CD14-positive monocyte (primary cell): ENCODE data around the gene SSTR4. TPM values are rescaled to one million over a fixed set of nuclear protein-coding genes. Genes with fewer than 3 reads are reported as not detected.

ENCODE experiments used
- DNase-seq, 3 donors: peaks; one replicate each; pipeline ENCODE4 v3.0.0-alpha.2; 2011 to 2022
- H2AFZ ChIP-seq: 2 replicates; pipeline ENCODE4 v1.6.0; 2012; ENCODE audit warnings: mild to moderate bottlenecking, low read depth, low read length, inconsistent platforms; ENCODE audit not compliant: insufficient read depth, poor library complexity, severe bottlenecking
- H3K27ac ChIP-seq, 2 donors: 1 replicate in 1 of 2; 2 replicates in 1 of 2; pipeline ENCODE4 v1.5.1; 2012 to 2013; ENCODE audit warnings: low read length in 2 of 2, control low read depth in 1 of 2, inconsistent platforms in 1 of 2, low read depth in 1 of 2, mild to moderate bottlenecking in 1 of 2
- H3K27me3 ChIP-seq, 2 donors: one replicate each; pipeline versions ENCODE4 v1.6.0 to v1.6.1; 2011 to 2013; ENCODE audit warnings: low read length in 2 of 2; ENCODE audit not compliant: control insufficient read depth in 2 of 2, insufficient read depth in 2 of 2
- H3K36me3 ChIP-seq, 2 donors: replicated peaks in 1 of 2; 1 replicate in 1 of 2; 2 replicates in 1 of 2; pipeline versions ENCODE4 v1.5.1 to v1.6.1; 2012 to 2013; ENCODE audit warnings: low read length in 2 of 2, control low read depth in 1 of 2, inconsistent platforms in 1 of 2, mild to moderate bottlenecking in 1 of 2; ENCODE audit not compliant: insufficient read depth in 2 of 2, control insufficient read depth in 1 of 2
- H3K4me1 ChIP-seq, 2 donors: 1 replicate in 1 of 2; 2 replicates in 1 of 2; pipeline versions ENCODE4 v1.5.1 to v1.6.1; 2012 to 2013; ENCODE audit warnings: low read length in 2 of 2, control low read depth in 1 of 2, inconsistent platforms in 1 of 2, mild to moderate bottlenecking in 1 of 2, moderate library complexity in 1 of 2; ENCODE audit not compliant: insufficient read depth in 2 of 2, control insufficient read depth in 1 of 2
- H3K4me2 ChIP-seq: replicated peaks from 2 replicates; pipeline ENCODE3; 2012; ENCODE audit warnings: low read length, moderate library complexity, mild to moderate bottlenecking; ENCODE audit not compliant: poor library complexity, severe bottlenecking; ENCODE audit errors: extremely low read depth
- H3K4me3 ChIP-seq, 3 experiments: fragments of 200-600 bp in 1 of 3; sonication (generic) in 1 of 3; replicated peaks in 1 of 3; 1 replicate in 2 of 3; 2 replicates in 1 of 3; pipeline ENCODE4 v1.5.1; 2011 to 2013; ENCODE audit warnings: low read length in 3 of 3, mild to moderate bottlenecking in 3 of 3, control low read depth in 2 of 3, low read depth in 2 of 3, inconsistent platforms in 1 of 3, moderate library complexity in 1 of 3
- H3K79me2 ChIP-seq: 2 replicates; pipeline ENCODE4 v1.6.0; 2012; ENCODE audit warnings: mild to moderate bottlenecking, control low read depth, inconsistent platforms, low read length, moderate library complexity; ENCODE audit not compliant: insufficient read depth
- H3K9ac ChIP-seq: 2 replicates; pipeline ENCODE4 v1.6.0; 2017; ENCODE audit warnings: low read length, mild to moderate bottlenecking; ENCODE audit not compliant: insufficient read depth, poor library complexity, severe bottlenecking
- H3K9me3 ChIP-seq, 2 donors: replicated peaks in 1 of 2; 1 replicate in 1 of 2; 2 replicates in 1 of 2; pipeline versions ENCODE4 v1.5.1 to v1.6.1; 2012 to 2013; ENCODE audit warnings: low read length in 2 of 2, control low read depth in 1 of 2; ENCODE audit not compliant: control insufficient read depth in 1 of 2, insufficient read depth in 1 of 2
- H4K20me1 ChIP-seq: 2 replicates; pipeline ENCODE4 v1.6.0; 2012; ENCODE audit warnings: mild to moderate bottlenecking, low read length, control low read depth, moderate library complexity; ENCODE audit not compliant: insufficient read depth
- H3K27ac Mint-ChIP-seq, 7 donors: one replicate each; pipeline ENCODE4 v1.8.0; 2020; ENCODE audit warnings: mild to moderate bottlenecking in 7 of 7, mixed read lengths in 7 of 7, moderate library complexity in 6 of 7, inconsistent platforms in 2 of 7
- H3K27me3 Mint-ChIP-seq, 3 donors: one replicate each; pipeline ENCODE4 v1.8.0; 2021 to 2022; ENCODE audit warnings: low read depth in 3 of 3, mild to moderate bottlenecking in 3 of 3, mixed read lengths in 3 of 3, moderate library complexity in 3 of 3, inconsistent platforms in 1 of 3
- H3K36me3 Mint-ChIP-seq, 2 donors: one replicate each; pipeline ENCODE4 v1.8.0; 2020; ENCODE audit warnings: mixed read lengths in 2 of 2, inconsistent platforms in 1 of 2, mild to moderate bottlenecking in 1 of 2
- H3K4me1 Mint-ChIP-seq: one replicate; pipeline ENCODE4 v1.8.0; 2020; ENCODE audit warnings: mild to moderate bottlenecking, mixed read lengths
- H3K4me3 Mint-ChIP-seq, 2 donors: one replicate each; pipeline ENCODE4 v1.8.0; 2020; ENCODE audit warnings: mild to moderate bottlenecking in 2 of 2, mixed read lengths in 2 of 2, moderate library complexity in 1 of 2
- H3K9me3 Mint-ChIP-seq, 7 donors: one replicate each; pipeline ENCODE4 v1.8.0; 2020 to 2022; ENCODE audit warnings: mixed read lengths in 7 of 7, mild to moderate bottlenecking in 6 of 7, moderate library complexity in 6 of 7, inconsistent platforms in 2 of 7
- WGBS: methylation state at CpG from one replicate; pipeline ENCODE4 v1.1.5; 2013; ENCODE audit warnings: missing lambda C conversion rate; ENCODE audit not compliant: insufficient coverage; 5-methylcytosine and 5-hydroxymethylcytosine counted together
- intact Hi-C, 2 donors: fragments of 100-400 bp; cut with micrococcal nuclease; formaldehyde crosslinking; loops; one replicate each; pipeline versions ENCODE4 v1.15.0 to v1.15.1; 2023
- polyA plus RNA-seq, 3 donors: library from polyadenylated mRNA; depleted of rRNA in 1 of 3; unstranded in 2 of 3; stranded (reverse) in 1 of 3; fragments of 300-500 nt in 2 of 3; fragments of >200 nt in 1 of 3; fragmentation: Illumina TruSeq in 2 of 3; gene quantifications; 1 replicate in 2 of 3; 2 replicates in 1 of 3; pipeline ENCODE4 v1.2.3, GENCODE V29; 2012 to 2021
- TF ChIP-seq, protein P1 (sequence below): fragments of 200-600 bp; IDR thresholded peaks from one replicate; pipeline ENCODE4 v1.8.0; 2022; ENCODE audit warnings: antibody characterized with exemption, mild to moderate bottlenecking

Gene SSTR4
- polyA plus RNA-seq, 3 donors: not detected

DNA sequence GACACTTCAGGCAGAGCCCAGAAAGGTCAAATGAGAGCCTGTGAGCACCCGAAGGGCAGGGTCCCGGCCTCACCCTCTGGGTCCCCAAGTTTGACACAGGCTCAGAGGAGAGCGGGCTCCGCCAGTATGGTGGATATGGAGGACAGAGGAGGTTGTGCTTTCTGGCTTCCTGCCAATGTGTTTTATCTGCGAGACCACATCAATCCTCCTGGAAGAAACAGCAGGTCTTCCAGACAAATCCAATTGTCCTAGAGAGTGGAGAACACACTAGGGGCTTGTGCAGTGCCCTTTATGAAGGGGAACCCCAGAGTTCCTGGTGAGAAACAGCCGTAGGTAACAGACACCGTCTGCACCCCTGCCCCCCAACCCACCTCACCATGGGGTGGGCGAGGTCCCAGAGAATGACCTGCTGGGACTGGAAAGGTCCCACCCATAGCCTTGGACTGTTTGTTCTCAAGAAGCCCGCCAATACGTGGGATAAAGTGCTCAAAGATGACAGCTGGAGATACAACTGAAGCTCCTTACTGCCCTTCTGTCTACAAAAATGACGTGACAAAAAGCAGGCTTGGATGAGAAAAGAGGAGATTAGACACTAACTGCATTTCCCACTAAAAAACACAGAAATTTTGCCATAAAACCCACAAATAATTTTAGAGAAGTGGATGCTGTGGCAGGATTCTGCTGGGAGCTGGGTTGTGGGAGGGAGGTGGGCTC, 23.9 kb upstream of the SSTR4 start:
- H3K36me3 ChIP-seq: no peaks in the 10 kb centered on the region
- no peak overlapping the region for H3K9ac ChIP-seq
- no peaks in the 10 kb centered on the region for H3K79me2 ChIP-seq
- Mint-ChIP-seq H3K9me3 (peaks cover 0 to 3% (median 0%) of the 10 kb centered on the region in 7 donors), H3K4me1 (no peaks in the 10 kb centered on the region), H3K27ac (no peak overlapping the region), H3K36me3 (no peaks in the 10 kb centered on the region), H3K27me3 (peaks cover 0 to 2% (median 0%) of the 10 kb centered on the region in 3 donors), H3K4me3 (no peak overlapping the region)
- H4K20me1 ChIP-seq: no peaks in the 10 kb centered on the region
- no peak overlapping the region for H3K27ac ChIP-seq
- intact Hi-C loops: no loop called here
- no peaks in the 10 kb centered on the region for H3K27me3 ChIP-seq
- no peaks in the 10 kb centered on the region for H3K4me1 ChIP-seq
- H3K9me3 ChIP-seq: no peaks in the 10 kb centered on the region
- DNase-seq: no peak
- H3K4me3 ChIP-seq: no peak overlapping the region
- no peak overlapping the region for H3K4me2 ChIP-seq
- TF ChIP-seq, protein P1, sequence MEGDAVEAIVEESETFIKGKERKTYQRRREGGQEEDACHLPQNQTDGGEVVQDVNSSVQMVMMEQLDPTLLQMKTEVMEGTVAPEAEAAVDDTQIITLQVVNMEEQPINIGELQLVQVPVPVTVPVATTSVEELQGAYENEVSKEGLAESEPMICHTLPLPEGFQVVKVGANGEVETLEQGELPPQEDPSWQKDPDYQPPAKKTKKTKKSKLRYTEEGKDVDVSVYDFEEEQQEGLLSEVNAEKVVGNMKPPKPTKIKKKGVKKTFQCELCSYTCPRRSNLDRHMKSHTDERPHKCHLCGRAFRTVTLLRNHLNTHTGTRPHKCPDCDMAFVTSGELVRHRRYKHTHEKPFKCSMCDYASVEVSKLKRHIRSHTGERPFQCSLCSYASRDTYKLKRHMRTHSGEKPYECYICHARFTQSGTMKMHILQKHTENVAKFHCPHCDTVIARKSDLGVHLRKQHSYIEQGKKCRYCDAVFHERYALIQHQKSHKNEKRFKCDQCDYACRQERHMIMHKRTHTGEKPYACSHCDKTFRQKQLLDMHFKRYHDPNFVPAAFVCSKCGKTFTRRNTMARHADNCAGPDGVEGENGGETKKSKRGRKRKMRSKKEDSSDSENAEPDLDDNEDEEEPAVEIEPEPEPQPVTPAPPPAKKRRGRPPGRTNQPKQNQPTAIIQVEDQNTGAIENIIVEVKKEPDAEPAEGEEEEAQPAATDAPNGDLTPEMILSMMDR: no peak
- no peak overlapping the region for H2AFZ ChIP-seq
- WGBS: 97% methylated on average over 5 of the region's 11 CpGs

DNA sequence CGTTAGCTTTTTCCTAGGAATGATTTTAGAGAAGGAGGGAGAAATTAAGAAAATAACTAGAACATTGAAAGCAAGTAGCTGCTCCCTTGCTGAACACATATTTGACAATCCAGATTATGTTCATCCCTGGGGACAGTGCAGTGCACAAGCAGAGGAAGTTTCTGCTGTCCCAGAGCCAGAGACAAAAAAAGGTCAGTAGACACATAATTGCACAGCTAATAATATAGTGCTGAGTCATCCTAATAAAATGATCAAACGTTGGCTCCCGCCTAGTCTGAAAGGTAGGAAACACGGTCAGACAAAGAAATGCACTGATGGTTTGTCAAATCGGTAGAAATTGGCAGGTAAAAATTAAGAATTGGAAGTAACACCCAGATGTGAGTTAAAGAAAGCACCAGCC, 21.7 kb upstream of the SSTR4 start:
- Mint-ChIP-seq H3K27me3 (peaks cover 0 to 2% (median 0%) of the 10 kb centered on the region in 3 donors), H3K36me3 (no peaks in the 10 kb centered on the region), H3K27ac (no peak overlapping the region), H3K9me3 (peaks cover 0 to 3% (median 0%) of the 10 kb centered on the region in 7 donors), H3K4me3 (no peak overlapping the region), H3K4me1 (no peaks in the 10 kb centered on the region)
- no peak for DNase-seq
- no peak overlapping the region for H2AFZ ChIP-seq
- intact Hi-C loops: no loop called here
- H3K4me3 ChIP-seq: no peak overlapping the region
- H4K20me1 ChIP-seq: no peaks in the 10 kb centered on the region
- TF ChIP-seq, protein P1: no peak
- H3K4me2 ChIP-seq: no peak overlapping the region
- no peaks in the 10 kb centered on the region for H3K79me2 ChIP-seq
- no peaks in the 10 kb centered on the region for H3K9me3 ChIP-seq
- H3K36me3 ChIP-seq: no peaks in the 10 kb centered on the region
- H3K27me3 ChIP-seq: no peaks in the 10 kb centered on the region
- no peaks in the 10 kb centered on the region for H3K4me1 ChIP-seq
- H3K27ac ChIP-seq: no peak overlapping the region
- WGBS: 100% methylated on average over 2 of the region's 5 CpGs
- H3K9ac ChIP-seq: no peak overlapping the region
